Stimulated activated CD4-positive, alpha-beta T cell treated with anti-CD3 and anti-CD28 coated beads, TNF-alpha, amount 100 ng/mL, for 24 hours (primary cell): ENCODE results near the gene E2F6.

Experiments
- DNase-seq, 3 experiments: peaks; one replicate each; pipeline ENCODE4 v3.0.0-alpha.2; 2020; ENCODE audit warnings: low read depth in 3 of 3

E2F6 gene, protein sequence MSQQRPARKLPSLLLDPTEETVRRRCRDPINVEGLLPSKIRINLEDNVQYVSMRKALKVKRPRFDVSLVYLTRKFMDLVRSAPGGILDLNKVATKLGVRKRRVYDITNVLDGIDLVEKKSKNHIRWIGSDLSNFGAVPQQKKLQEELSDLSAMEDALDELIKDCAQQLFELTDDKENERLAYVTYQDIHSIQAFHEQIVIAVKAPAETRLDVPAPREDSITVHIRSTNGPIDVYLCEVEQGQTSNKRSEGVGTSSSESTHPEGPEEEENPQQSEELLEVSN

DNA sequence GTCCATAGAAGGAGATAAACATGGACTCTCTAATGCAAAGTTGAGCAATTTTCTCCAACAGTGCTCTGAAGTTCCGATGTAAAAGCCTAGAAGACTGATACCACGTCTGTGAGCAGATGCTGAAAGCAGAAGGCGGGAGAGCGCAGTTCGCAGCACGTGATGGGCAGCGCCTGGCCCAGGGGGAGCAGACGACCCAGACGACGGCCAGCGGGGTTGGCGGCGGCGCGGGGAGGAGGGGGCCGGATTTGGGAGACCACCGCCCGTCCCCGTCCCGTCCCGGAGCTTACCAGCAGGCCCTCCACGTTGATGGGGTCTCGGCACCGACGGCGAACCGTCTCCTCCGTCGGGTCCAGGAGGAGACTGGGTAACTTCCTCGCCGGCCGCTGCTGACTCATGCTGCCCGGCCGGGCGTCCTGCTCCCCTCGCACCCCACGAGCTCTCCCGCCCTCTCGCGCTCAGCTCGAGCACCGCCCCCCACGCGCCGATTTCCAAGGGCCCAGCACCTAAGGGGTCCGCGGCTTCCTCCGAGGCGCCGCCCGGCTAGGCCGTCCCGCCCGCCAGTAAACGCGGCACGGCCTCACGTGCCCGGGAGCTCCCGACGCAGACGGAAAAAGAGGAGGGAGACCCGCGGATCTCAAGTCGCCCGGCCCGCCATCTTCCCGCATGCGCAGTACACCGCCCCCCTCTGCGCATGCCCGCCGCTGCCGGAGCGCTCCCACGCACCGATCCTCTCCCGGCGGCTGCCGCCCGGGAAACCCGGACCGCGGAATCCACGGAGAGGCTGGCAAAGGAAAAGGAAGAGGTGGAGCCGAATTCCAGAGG lies at the start of gene E2F6:
Gene E2F6, minus strand, starts transcription at position 677 of the 822 bp plus-strand sequence. Its CDS starts 282 bp downstream, at position 395.
- DNase-seq: peak; percentile 72 to 84 (median 81)

DNA sequence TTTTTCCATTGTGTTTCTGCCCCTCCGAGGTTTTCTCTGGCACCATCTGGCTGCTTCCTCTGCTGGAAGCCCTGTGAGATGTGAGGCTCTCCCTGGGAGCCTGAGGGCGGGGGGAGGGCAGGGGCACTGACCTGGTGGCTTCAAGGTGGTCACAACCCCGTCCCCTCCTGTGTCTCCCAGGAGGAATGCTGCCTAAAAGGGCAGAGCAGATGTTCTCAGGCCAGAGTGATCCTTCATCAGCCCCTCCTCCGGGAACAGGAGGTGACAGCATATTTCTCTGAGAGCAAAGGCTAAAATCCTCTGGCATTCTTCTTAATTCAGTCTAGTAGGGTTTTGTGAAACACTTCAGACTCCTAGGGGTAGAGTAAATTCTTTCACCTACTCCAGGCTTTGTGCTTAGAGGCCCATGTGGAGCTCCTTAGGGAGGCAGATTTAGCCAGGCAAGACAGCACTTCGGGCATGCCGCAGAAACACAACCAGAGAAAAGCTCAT lies 49.6 kb upstream of the E2F6 start:
- DNase-seq: no peak

DNA sequence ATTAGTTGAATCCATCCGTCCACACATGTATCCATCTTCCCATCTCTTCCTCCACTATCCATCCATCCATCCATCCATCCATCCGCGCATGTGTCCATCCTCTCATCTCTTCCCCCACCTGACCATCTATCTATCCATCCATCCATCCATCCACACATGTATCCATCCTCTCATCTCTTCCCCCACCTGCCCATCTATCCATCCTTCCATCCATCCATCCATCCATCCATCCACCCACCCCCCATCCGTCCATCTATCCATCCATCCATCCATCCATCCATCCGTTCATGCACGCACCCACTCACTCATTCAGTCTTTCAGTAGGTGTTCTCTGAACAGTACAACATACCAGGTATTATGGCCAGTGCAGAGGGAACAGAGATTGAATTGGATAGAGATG lies 48.9 kb upstream of the E2F6 start:
- DNase-seq: no peak

DNA sequence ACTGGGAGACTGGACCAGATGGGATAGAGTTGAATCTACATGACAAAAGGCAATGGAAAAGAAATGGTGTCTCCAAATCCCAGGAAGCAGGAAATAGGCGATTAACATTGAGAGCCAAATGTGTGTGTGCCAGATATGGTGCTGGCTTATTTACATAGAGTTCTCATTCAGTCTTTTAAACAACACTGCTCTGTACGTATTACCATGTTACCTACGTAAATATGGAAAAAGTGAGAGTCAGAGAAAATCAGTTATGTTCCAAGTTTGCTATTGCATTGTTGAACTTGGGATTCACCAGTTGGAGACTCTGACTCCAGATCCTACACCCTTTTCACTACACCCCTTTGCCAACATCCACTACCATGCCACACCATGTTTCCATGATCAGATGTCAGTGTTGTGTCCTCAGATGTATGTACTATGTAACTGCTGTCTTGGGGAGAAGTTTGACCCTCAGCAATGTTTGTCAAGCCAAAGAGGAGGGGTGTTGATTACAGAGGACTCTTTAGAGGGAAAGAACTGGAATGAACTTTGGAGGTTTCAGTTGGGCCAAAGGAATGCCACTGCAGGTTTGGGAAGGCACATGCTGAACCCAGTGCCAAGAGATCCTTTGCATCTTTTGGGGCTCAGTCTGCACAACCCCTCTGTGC lies 48.2 kb upstream of the E2F6 start:
- DNase-seq: no peak

DNA sequence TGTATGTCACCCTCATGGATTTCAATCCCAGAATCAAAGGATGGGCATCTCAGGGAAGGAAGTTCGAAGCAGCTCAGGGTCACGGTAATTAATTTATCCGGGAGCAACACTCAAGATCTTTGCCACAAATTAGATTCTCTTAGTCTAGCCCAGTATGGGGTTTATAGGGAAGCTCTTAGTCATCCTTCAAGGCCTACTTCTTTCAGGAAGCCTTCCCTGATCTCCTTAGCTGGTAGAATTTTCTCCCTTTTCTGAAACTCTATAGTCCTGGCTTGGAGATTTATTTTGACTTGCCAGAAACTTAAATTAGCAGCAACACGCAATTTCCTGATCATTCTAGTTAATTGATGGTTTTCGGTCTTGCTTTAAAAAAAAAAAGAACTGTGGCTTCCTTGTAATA lies 47.4 kb upstream of the E2F6 start:
- DNase-seq: no peak

DNA sequence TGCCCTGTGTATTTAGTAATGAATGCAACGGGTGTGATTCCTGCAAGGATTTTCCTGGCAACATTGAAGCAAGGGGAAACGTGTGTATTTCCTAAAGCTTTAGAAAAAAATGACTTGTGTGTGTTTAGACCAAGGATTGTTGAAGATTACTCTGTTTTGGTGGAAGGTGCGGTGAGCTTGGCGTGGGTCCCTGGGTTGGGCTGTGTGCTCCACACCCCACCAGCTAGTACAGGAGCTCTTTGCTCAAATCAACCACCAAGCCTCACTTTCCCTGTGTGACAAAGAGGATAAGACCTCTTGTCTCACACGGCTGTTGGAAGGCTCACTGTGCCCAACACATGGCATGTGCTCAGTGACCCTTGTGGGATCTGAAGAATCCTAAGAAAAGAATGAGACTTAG lies 46.5 kb upstream of the E2F6 start:
- no peak for DNase-seq

DNA sequence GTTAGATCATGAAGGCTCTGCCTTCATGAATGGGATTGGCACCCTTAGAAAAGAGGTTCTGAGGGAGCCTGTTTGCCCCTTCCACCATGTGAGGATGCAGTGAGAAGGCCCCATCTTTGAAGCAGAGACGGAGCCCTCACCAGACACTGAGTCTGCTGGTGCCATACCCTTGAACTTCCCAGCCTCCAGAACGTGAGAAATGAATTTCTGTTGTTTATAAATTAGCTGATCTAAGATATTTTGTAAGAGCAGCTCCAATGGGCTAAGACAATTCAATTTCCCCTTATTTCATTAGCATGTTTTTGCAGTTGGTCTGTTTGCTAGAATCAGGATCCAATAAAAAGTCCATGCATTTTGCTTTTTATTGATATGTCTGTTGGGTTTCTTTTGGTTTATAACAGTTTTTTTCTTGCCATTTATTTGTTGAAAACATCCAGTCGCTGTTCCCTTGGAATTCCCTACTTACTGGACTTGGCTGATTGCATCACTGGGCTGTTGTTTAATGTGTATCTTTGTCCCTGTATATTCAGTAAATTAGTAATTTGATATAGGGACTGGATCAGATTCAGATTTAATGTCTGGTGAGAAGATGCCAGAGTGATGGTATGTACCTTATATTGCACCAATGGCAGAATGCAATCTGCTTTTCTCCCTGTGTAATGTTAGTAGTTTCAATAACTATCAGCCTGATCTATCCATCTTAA lies 43.8 kb upstream of the E2F6 start:
- no peak for DNase-seq

DNA sequence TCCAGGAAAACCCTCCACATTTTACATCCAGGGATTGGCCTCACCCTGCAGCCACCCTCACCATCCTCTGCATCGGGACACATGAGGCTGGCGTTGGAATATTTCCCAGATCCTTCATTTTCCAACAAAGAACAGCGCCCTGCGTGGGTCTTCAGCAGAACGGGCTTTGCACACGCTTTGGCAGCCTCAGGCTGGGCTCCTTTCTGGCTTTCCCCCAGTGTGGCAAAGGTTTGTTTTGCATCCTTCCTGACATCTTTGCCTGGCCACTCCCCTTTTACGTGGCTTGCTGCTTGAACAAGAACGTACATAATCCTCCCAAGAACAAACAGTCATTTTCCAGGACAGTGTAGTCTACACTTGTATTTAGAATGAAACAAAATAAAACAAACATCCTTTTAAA lies 42.3 kb upstream of the E2F6 start:
- DNase-seq: no peak

DNA sequence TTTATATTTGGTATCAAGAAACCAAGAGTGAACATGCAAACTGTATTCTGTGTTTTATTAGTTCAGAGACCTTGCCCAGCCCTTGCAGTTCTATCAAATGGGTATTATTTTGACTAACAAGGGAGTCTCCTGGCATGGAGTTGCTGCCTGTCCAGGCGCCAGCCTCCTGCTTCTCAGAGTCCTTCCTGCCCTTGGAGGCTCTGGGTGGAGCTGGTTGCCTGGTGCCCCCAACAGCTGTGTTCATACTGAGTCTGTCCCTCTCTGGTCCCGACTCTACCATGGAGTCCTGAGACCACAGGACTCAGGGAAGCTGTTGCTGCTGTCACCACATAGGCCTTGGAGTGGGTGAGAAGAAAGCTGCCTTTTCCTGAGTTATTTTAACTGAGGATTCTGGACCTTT lies 41.6 kb upstream of the E2F6 start:
- DNase-seq: no peak

DNA sequence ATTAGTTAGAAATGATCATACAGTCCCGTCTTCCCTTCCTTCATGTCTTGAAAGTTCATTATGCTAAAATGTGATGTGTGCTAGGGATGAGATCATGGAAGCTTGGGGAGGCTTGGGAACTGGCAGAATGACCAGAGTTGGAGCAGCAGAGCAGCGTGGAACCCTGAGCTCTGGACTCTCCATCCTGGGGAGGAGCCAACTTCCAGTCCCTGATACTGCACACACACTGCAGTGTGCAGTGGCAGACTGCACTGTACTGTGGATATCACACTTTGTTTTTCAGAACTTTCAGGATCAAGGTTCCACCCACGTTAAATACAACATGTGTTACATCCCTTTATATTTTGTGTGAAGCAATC lies 40.6 kb upstream of the E2F6 start:
- no peak for DNase-seq

DNA sequence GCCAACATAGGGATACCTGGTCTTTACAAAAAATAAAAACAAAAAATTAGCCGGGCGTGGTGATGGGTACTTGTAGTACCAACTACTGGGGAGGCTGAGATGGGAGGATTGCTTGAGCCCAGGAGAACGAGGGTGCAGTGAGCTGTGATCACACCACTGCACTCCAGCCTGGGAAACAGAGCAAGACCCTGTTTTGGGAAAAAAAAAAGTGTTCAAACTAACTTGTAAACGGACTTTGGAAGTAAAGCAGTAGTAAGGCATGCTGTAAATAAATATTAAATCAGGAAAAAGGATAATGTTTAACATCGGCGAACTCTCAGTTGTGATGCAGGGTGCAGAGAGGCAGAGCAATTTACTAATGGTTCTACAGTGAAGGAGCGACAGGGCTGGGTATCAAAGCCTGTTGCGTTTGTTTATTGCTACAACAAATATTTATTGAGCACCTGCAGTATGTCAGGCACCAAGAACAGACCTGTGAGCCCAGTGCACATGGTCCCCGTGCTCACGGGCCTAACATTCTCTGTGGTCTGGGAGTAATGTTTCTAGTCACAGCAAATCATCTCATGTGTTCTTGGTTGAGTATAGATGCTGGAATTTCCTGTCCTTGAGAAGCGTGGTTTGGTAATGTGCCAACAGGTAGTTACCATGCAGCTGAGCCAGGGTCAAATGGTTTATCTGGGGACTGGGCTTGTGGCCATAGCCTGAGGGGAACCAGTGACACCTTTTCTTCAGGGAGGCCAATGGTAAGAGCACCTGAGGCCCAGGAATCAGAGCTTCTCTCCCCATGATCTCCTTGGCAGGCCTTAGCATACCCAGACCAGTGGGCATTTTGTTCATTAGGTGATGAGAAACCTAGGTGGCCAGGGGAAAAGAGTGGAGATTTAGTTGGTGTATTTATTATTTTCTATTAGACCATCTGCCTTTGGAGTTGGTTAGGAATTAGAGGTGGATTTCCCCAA lies 40.0 kb upstream of the E2F6 start:
- DNase-seq: no peak

DNA sequence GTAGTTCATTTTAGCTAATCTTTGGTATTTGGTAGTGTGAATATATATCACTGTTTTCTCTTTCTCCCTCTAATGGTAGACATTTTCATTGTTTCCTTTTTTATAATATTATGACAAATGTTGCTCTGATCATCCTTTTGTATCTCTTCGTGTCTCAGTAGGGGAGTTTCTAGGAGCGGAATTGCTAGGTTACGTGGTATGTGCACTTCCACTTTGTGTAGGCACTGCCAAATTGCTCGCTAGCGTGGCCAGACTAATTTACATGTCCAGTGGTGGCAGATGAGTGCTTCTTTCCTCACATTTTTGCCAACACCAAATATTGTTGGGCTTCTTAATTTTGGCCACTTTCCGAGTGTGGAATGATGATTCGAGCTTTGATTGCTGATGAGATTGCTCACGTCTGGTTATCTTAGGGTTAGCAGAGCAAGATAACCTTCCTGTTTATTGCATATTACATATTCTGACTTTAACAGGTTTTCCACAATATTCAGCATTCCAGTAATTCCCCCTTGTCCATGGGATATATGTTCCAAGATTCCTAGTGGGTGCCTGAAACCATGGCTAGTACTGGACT lies 37.5 kb upstream of the E2F6 start:
- DNase-seq: no peak

DNA sequence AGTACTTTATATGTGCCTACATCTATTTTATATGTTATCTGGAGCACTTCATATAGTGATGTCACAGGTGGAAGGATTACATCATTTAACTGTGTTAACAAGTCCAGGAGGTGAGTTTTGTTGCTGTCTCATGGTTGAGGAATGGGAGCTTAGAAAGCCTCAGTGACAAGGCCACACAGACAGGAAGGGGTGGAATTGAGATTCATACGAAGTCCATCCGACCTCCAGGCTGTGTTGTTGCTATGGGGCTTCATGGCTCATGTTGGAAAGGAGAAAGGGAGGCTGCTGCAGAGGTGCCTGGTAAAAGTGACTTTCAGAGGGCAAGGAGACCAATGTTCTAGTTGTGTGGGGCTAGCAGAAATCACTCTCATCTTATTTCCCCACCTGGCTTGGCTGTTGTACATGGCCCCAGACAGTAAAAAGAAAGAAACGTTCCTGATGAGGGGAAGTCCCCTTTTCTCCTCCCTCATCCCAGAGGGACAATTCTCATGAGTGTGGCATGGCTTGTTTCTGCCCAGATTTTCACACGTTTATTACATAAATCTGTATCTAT lies 36.9 kb upstream of the E2F6 start:
- DNase-seq: no peak

DNA sequence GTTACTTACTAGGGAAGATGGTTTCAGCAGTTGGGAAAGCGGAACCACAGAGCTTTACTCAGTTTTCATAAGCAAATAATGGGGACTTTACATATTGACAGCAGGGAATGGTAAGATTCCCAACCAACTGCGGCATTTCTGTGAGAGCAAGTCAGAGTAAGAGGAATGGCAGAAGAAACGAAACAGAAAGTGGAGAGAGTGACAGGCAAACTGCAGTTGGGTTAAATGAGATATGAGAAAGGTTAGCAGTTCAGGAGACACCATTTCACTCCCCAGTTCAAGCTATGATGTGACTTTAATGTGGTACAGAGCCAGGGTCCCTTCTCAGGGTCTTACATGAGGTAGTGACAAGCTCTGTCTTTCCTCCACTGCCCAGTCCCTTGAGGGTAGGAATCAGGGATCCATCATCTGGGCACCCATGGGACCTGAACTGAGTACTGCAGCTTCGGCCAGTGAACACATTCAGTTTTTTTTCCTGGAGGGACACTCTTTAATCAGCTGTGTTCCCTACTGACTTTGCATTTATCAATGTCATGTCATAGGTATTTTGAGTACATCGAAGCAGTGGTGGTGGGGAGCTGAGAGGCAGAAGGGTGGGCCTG lies 34.8 kb upstream of the E2F6 start:
- DNase-seq: no peak

DNA sequence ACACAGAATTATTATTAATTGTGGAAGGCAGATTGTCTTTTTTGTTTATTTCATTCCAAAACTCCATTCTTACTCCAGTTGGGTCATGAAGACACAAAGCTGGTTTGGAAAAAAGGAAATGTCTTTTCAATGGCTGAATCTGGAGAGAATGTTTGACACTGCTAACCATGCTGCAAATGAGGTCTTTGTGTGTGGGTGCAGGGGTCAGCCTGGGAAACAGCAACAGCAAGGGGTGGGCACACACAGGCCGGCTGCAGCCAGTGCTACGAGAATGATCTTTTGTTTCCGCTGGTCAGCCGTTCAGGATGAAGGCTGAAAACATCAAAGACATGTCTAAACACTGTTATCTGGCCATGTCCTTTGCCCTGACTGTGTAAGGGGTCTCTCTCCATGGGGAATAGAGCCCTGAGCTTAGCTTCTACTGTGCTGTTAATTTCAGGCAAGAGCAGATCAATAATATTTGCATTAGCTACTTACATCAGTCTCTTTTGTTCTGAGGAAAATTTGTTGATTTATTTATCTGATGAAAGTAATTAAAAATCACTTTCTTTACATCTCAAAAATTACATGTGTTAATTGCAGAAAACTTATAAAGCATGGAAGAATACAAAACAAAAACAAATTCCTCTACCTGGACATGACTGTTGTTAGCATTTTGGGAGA lies 33.3 kb upstream of the E2F6 start:
- no peak for DNase-seq

DNA sequence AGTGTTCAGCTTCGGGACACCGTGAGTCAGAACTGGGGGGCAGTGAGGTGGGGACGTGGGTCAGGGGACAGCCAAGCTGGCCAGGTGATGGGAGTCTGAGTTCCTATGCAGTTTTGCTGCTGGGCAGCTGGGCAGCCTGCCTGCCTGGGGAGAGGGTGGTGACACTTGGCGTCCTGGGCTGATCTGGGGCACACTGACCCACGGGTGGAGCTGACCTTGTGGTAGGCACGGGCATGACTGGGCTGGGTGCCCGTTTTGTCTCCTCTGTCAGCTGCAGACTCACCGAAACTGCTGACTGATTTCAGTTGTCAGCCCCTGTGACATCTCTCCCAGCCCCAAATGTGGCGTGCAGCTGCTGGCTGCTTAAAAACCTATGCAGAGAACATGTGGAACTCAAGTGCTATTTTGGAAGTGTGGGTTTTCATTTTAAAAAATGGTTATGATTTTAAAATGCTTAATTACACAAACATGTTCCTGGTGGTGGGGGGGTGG lies 32.6 kb upstream of the E2F6 start:
- no peak for DNase-seq

DNA sequence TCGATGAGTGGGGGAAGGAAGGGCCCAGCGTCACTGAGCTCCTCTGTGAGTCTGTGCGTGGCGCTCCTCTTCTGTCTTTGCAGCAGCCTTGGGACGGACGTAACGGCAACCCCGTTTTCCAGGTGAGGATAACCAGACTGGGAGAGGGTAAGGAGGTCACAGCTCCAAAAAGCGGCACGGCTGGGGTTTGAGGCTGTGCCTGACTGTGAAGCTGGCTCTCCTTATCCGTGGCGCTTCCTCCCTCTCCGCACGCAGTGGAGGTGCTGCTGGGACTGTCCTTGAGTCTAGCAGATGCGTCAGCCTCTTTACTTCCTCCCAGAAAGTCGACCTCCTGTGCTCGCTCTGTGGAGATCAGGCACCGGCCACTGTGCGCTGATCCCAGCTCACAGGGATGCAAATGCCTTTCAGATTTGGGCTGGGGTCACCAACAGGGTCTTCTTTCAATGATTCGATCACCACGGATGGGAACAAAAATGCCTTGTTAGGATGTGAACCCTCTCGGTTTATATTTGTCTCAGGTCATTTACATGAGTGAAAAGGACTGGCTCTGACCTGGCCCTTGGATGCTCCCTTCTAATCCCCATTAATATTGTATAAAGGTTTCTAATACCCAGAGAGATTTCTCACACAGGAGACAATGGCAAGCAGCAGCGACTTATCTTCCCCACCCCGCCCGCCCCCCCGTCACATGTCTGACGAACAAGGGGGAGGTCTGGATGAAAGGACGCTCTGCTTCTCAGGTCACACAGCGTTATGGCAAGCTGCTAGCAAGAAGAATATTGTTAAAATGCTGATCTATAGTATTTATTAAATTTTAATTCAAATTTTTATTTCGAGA lies 30.1 kb upstream of the E2F6 start:
- DNase-seq: no peak

DNA sequence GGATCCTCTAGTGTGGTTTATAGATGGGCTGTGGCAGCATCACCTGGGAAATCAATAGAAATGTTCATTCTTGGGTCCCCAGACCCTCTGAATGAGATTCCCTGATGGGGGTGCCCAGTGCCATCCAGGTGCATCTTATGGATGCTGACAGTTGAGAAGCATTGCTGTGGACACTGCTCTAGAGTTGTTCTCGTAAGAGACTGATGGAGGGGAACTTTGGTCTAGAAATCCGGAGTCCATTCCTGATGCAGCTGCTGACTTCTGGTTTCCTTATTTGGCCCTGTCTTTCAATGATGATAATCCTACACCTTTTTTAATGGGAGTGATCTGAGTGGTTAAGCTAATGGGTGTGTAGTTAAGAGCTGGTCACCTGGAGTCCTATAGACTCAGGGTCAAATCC lies 28.3 kb upstream of the E2F6 start:
- no peak for DNase-seq
